Endothelial cell of umbilical vein (primary cell): ENCODE results near the gene UBAC1. TPM values are rescaled to one million over a fixed set of nuclear protein-coding genes. Genes with fewer than 3 reads are reported as not detected.

Experiments
- BruUV-seq: library from RNA; stranded (reverse); fragments of 400-500 nt; replicated peaks from 2 replicates; lab custom pipeline; 2021; lab: Mats Ljungman, UMichigan
- CTCF ChIA-PET: fragments of 300-600, 350-600 bp; sonication (Branson Sonifier 250); formaldehyde crosslinking; loops from one replicate; lab custom pipeline; 2021; ENCODE audit warnings: antibody characterized with exemption, inconsistent platforms; lab: Charles Lee
- POLR2A ChIA-PET: fragments of 300-600, 350-600 bp; sonication (Branson Sonifier 250); formaldehyde crosslinking; loops from one replicate; lab custom pipeline; 2021; ENCODE audit warnings: antibody characterized with exemption, inconsistent platforms; lab: Charles Lee
- DNase-seq: peaks from one replicate; pipeline ENCODE4 v3.0.0-alpha.2; 2011; ENCODE audit warnings: low read depth, low spot score
- FAIRE-seq: peaks from 2 replicates; lab custom pipeline; 2011; peaks lifted over from hg19 to GRCh38; lab: Jason Lieb, UNC
- H2AFZ ChIP-seq: 2 replicates; pipeline ENCODE4 v1.6.0; 2012; ENCODE audit warnings: low read depth, low read length, control low read depth, inconsistent platforms
- H3K27ac ChIP-seq: 2 replicates; pipeline ENCODE4 v1.5.1; 2011; ENCODE audit warnings: low read depth, mild to moderate bottlenecking, control low read depth, low read length, moderate library complexity; ENCODE audit not compliant: insufficient read depth
- H3K27me3 ChIP-seq, 2 experiments: 2 replicates each; pipeline versions ENCODE4 v1.6.0 to v1.6.1; 2011; ENCODE audit warnings: low read length in 2 of 2, mixed read lengths in 1 of 2; ENCODE audit not compliant: control insufficient read depth in 2 of 2, insufficient read depth in 2 of 2
- H3K36me3 ChIP-seq, 2 experiments: 2 replicates in 1 of 2; 3 replicates in 1 of 2; pipeline ENCODE4 v1.5.1; 2011; ENCODE audit warnings: low read length in 2 of 2, mild to moderate bottlenecking in 1 of 2, moderate library complexity in 1 of 2; ENCODE audit not compliant: control insufficient read depth in 2 of 2, insufficient read depth in 2 of 2; ENCODE audit errors: extremely low read depth in 1 of 2
- H3K4me1 ChIP-seq: 3 replicates; pipeline ENCODE4 v1.5.1; 2011; ENCODE audit warnings: mild to moderate bottlenecking, low read length; ENCODE audit not compliant: control insufficient read depth, insufficient read depth; ENCODE audit errors: extremely low read depth
- H3K4me2 ChIP-seq: 2 replicates; pipeline ENCODE4 v1.6.1; 2011; ENCODE audit warnings: low read length, control low read depth, mixed read lengths; ENCODE audit not compliant: insufficient read depth
- H3K4me3 ChIP-seq, 3 experiments: fragments of 200-600 bp in 1 of 3; sonication (generic), shearing (Covaris generic) in 1 of 3; replicated peaks in 1 of 3; 2 replicates each; pipeline ENCODE4 v1.5.1; 2011 to 2016; ENCODE audit warnings: control low read depth in 3 of 3, low read length in 3 of 3, mild to moderate bottlenecking in 2 of 3, inconsistent platforms in 1 of 3, low read depth in 1 of 3, moderate library complexity in 1 of 3; ENCODE audit not compliant: insufficient read depth in 1 of 3
- H3K79me2 ChIP-seq: 2 replicates; pipeline ENCODE4 v1.6.0; 2012; ENCODE audit warnings: low read length, inconsistent platforms; ENCODE audit not compliant: control insufficient read depth, insufficient read depth
- H3K9ac ChIP-seq: replicated peaks from 2 replicates; pipeline ENCODE3; 2011; ENCODE audit warnings: low read length, control low read depth; ENCODE audit not compliant: insufficient read depth; ENCODE audit errors: extremely low read depth
- H3K9me1 ChIP-seq: replicated peaks from 3 replicates; pipeline ENCODE4 v1.6.0; 2011; ENCODE audit warnings: mild to moderate bottlenecking, low read length; ENCODE audit not compliant: control insufficient read depth, insufficient read depth; ENCODE audit errors: extremely low read depth
- H3K9me3 ChIP-seq: replicated peaks from 2 replicates; pipeline ENCODE4 v1.5.1; 2012; ENCODE audit warnings: low read length, inconsistent platforms; ENCODE audit not compliant: control insufficient read depth, insufficient read depth
- H4K20me1 ChIP-seq: replicated peaks from 2 replicates; pipeline ENCODE3; 2011; ENCODE audit warnings: mild to moderate bottlenecking, low read length; ENCODE audit not compliant: control insufficient read depth, insufficient read depth; ENCODE audit errors: extremely low read depth
- EZH2 ChIP-seq: IDR thresholded peaks from 2 replicates; pipeline ENCODE4 v1.6.1; 2012; ENCODE audit warnings: borderline replicate concordance, low read depth, mild to moderate bottlenecking, moderate library complexity, low read length, inconsistent platforms; ENCODE audit not compliant: severe bottlenecking
- FOS ChIP-seq: IDR thresholded peaks from 2 replicates; pipeline ENCODE4 v1.6.1; 2011; ENCODE audit warnings: mild to moderate bottlenecking, low read length, moderate library complexity, borderline replicate concordance; ENCODE audit not compliant: insufficient read depth
- GATA2 ChIP-seq: IDR thresholded peaks from 2 replicates; pipeline ENCODE4 v1.7.0; 2011; ENCODE audit warnings: low read depth, mild to moderate bottlenecking, moderate library complexity, mixed read lengths, low read length; ENCODE audit not compliant: insufficient read length, insufficient read depth
- JUN ChIP-seq: IDR thresholded peaks from 2 replicates; pipeline ENCODE4 v1.6.1; 2011; ENCODE audit warnings: borderline replicate concordance, low read depth; ENCODE audit not compliant: insufficient read length, insufficient read depth
- MAX ChIP-seq: IDR thresholded peaks from 2 replicates; pipeline ENCODE4 v1.6.1; 2011; ENCODE audit not compliant: insufficient read depth, insufficient read length
- MYC ChIP-seq: IDR thresholded peaks from one replicate; pipeline ENCODE4 v1.6.1; 2011; ENCODE audit warnings: mild to moderate bottlenecking, low read depth, low read length
- POLR2A ChIP-seq: IDR thresholded peaks from 2 replicates; pipeline ENCODE4 v1.6.1; 2012; ENCODE audit warnings: low read depth, mild to moderate bottlenecking, control low read depth, low read length
- POLR2AphosphoS5 ChIP-seq: IDR thresholded peaks from 2 replicates; pipeline ENCODE4 v1.6.1; 2012; ENCODE audit warnings: low read depth, mild to moderate bottlenecking, control low read depth, low read length, moderate library complexity; ENCODE audit not compliant: insufficient read depth
- dilution Hi-C: fragments of 300-500 bp; cut with MboI; formaldehyde crosslinking; loops from one replicate; pipeline ENCODE4 v1.15.0; 2019; ENCODE audit warnings: low sequenced_read_pairs; ENCODE audit not compliant: extremely low pct_ligation_motif_present
- intact Hi-C: fragments of 100-400 bp; cut with micrococcal nuclease; formaldehyde crosslinking; loops from one replicate; pipeline ENCODE4 v1.10.0; 2022
- polyA plus RNA-seq, 4 experiments: library from polyadenylated mRNA; depleted of rRNA in 3 of 4; stranded (reverse) in 3 of 4; unstranded in 1 of 4; fragments of >200 nt; gene quantifications; 2 replicates each; pipeline versions ENCODE4 v1.2.1 to v1.2.3, GENCODE V29; 2011 to 2012; ENCODE audit warnings: missing spikeins in 1 of 4
- total RNA-seq: library from RNA; stranded (reverse); gene quantifications from 2 replicates; pipeline ENCODE4 v1.2.3, GENCODE V29; 2021
- TF ChIP-seq, protein P1 (sequence below), 2 donors: IDR thresholded peaks; 1 replicate in 1 of 2; 2 replicates in 1 of 2; pipeline ENCODE4 v1.5.1; 2011; ENCODE audit warnings: low read length in 2 of 2, mild to moderate bottlenecking in 2 of 2, moderate library complexity in 2 of 2, control low read depth in 1 of 2, inconsistent platforms in 1 of 2, low read depth in 1 of 2; ENCODE audit not compliant: insufficient read depth in 1 of 2; ENCODE audit errors: extremely low read depth in 1 of 2

UBAC1 gene
- total and polyA plus RNA-seq, 2 donors (not counting 3 experiments of a cell fraction or from before 2014, with no cell fraction given), result 39.5 to 56.7 TPM

DNA sequence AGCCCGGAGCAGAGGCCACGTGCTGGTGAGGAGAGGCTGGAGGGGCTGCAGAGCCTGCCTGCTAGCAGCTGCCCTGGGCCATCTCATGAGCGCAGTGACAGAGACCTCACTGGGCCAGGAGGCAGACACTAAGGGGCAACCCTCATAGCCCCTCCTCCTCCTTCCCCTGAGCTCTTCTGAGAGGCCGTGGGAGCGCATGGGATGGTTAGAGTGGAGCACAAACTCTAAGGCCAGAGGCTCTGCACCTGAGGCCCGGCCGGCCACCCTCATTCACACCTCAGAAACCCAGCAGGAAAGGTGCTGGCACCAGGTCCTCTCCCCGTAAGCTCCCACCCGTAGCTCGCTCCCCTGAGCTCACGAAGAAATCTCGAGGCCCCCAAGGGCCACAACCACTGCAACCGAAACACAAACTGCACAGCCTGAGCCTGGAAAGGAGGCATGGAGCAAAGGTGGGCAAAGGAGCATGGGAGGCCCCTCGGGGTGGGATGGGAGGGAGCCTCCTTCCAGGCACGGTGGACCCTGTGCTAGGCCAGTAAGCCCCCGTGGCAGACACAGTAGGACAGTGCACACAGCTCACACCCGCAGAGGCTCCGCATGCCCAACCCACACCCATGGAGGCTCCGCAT is 71.5 kb downstream of the UBAC1 start:
- H3K4me2 ChIP-seq, result no peak overlapping the region
- POLR2A ChIA-PET, result no interaction called here
- dilution Hi-C loops, result no loop called here

More for the DNA sequence above, 71.5 kb downstream of the UBAC1 start:
- Histone ChIP-seq H3K9me1 (no peaks in the 10 kb centered on the region), H3K27me3 (no peaks in the 10 kb centered on the region), H2AFZ (no peak overlapping the region), H3K9me3 (no peaks in the 10 kb centered on the region), H3K9ac (no peak overlapping the region), H3K36me3 (no peaks in the 10 kb centered on the region), H3K4me3 (no peak overlapping the region), H3K4me1 (peaks cover 18% of the 10 kb centered on the region), H3K27ac (no peak overlapping the region), H4K20me1 (peaks cover 4% of the 10 kb centered on the region), H3K79me2 (peaks cover 98% of the 10 kb centered on the region)
- intact Hi-C loops, result no loop called here
- FAIRE-seq (no peak), DNase-seq (no peak)
- TF ChIP-seq, protein P1, sequence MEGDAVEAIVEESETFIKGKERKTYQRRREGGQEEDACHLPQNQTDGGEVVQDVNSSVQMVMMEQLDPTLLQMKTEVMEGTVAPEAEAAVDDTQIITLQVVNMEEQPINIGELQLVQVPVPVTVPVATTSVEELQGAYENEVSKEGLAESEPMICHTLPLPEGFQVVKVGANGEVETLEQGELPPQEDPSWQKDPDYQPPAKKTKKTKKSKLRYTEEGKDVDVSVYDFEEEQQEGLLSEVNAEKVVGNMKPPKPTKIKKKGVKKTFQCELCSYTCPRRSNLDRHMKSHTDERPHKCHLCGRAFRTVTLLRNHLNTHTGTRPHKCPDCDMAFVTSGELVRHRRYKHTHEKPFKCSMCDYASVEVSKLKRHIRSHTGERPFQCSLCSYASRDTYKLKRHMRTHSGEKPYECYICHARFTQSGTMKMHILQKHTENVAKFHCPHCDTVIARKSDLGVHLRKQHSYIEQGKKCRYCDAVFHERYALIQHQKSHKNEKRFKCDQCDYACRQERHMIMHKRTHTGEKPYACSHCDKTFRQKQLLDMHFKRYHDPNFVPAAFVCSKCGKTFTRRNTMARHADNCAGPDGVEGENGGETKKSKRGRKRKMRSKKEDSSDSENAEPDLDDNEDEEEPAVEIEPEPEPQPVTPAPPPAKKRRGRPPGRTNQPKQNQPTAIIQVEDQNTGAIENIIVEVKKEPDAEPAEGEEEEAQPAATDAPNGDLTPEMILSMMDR (IDR thresholded peaks at IDR 0.05; ENCODE audit: extremely low read depth in 1 of 2, insufficient read depth in 1 of 2, low read depth in 1 of 2, low read length in 2 of 2), result no peak
- no peak for TF ChIP-seq FOS
- no peak for TF ChIP-seq GATA2
- no peak for TF ChIP-seq POLR2AphosphoS5
- no peak for TF ChIP-seq JUN
- no peak for TF ChIP-seq MAX
- no peak for TF ChIP-seq EZH2
- no peak for TF ChIP-seq MYC
- no peak for TF ChIP-seq POLR2A
- CTCF ChIA-PET, result no interaction called here
- no TSS peak for BruUV-seq
